Fibroblast of the aortic adventitia (primary cell): ENCODE results near the gene BTG2. TPM values are rescaled to one million over a fixed set of nuclear protein-coding genes. Genes with fewer than 3 reads are reported as not detected.

Source experiments
- DNase-seq: peaks from one replicate; pipeline ENCODE4 v3.0.0-alpha.2; 2010; ENCODE audit warnings: low read depth
- H3K4me3 ChIP-seq: 2 replicates; pipeline ENCODE4 v1.5.1; 2011; ENCODE audit warnings: low read depth, mild to moderate bottlenecking, control low read depth, low read length, moderate library complexity
- CTCF ChIP-seq: IDR thresholded peaks from 2 replicates; pipeline ENCODE4 v1.5.1; 2011; ENCODE audit warnings: mild to moderate bottlenecking, low read length, control low read depth, inconsistent platforms; ENCODE audit not compliant: insufficient read depth
- total RNA-seq: library from RNA; depleted of rRNA; stranded (reverse); fragments of >200 nt; gene quantifications from 2 replicates; pipeline ENCODE4 v1.2.3, GENCODE V29; 2012; ENCODE audit warnings: low replicate concordance

BTG2 gene
- total RNA-seq, 1 donor: 16.7 TPM

DNA sequence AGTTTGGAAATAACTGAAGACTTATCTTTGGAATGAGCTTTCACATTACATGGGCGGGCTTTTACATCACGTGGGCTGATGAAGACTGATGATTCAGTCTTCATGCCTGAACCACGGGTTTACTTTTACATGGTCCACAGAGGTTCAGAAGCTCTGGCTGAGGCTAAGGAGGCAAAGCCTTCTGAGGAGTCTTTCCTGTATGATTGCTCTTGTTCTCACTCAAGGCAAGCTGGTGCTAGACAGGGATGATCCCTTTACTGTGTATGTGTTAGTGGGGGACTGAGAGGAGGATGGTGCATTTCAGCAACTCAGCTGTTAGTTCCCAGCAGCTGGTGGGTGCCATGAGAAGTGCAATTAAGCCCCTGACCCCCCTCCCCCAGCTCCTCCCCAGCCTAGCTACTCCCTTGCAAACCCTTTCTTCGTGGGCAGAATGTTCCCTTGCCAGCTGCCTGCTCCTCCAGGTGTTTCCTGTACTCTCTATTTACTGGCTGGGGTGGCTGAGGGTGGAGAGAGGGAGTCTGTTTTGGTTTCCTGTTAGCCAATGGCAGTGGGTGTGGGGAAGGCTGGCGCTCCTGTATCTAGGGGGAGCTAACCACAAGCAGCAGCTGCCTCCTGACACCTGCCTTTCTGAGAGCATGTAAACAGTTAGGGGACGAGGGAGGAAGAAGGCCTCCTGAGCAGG lies 15.4 kb downstream of the BTG2 start:
- no peak for TF ChIP-seq CTCF
- DNase-seq: peak; percentile 71
- H3K4me3 ChIP-seq: no peak overlapping the region

GRCh38 chr1:203321273-203322052 lies 16.1 kb downstream of the BTG2 start:
- no peak for TF ChIP-seq CTCF
- no peak overlapping the region for H3K4me3 ChIP-seq

DNA sequence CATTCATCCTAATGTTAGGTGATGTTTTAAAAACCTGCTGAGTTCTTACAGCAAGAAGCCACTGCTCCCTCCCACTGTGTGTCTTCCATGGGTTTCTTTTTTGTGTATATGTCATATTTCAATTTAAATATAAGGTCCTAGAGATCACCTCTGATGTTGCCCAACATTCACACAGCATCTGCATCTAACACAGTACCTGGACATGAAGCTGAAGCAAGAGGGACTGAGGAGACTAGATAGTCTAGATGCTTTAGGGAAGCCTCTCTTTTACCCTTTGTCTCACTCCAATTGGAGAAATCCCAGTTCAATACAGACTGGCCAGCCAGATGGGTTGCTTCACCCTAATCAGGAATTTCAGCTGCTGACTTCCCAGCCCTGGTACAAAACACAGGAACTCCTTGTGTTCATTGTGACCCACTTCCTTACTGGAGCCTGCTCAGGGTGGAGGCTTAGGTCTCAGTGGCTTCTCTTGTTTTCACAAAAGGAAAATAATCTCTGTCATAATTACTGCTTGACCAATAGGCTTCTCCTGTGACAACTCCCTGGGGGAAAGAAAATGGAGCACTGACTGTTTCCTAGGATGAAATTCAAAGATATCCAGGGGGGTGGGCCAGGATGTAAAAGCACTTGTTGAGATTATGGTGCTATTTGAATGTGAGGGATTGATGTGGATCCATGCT lies 17.3 kb downstream of the BTG2 start:
- peak; percentile 67 for DNase-seq
- no peak for TF ChIP-seq CTCF
- no peak overlapping the region for H3K4me3 ChIP-seq

More at GRCh38 chr1:203321273-203322052, 16.1 kb downstream of the BTG2 start:
- no peak for DNase-seq

GRCh38 chr1:203323587-203323986 lies 18.3 kb downstream of the BTG2 start:
- H3K4me3 ChIP-seq: no peak overlapping the region
- no peak for DNase-seq
- TF ChIP-seq CTCF: no peak

DNA sequence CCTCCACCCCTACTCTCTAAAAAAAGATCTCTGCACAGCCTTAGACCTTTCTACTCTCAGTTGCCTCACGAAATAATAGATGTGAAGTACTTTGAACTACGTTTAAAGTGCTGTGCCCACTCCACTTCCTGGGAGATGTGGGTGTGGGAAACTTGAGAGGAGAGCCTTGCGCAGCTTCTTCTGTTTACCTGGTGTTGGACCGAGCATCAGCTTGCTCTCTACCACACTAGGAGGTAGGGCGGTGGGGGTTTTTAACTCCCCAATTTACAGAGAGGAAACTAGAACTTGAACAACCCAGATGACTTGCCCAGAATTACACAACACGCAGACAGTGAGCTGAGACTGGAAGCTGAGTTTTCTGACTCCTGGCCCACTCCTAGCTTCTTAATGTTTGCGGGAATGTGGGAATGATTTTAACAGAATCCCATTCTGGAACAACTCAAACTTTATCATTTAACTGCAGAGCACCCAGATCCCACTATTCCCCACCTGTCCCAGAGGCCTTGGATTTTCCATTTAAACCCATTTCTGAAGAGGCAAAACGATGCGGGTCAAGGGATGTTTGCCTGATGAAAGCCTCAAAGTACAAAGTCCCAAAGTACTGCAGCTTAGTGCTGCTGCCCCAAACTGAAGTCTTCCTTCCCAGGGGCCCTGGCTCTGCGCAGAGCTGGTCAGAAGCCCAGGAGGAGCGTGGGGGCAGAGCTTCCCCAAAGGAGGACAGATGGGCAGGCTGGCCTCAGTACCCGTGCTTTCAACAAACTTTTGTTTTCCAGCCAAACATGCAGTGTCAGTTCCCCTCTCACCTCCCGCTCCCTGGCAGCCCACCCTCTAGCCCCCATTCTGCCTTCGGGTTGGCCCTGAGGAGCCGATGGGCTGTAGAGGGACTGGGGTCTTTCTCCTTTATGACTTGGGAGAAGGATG lies 19.0 kb downstream of the BTG2 start:
- no peak for TF ChIP-seq CTCF
- DNase-seq: peak; percentile 56
- H3K4me3 ChIP-seq: no peak overlapping the region

- DNase-seq: peak; percentile 40
- H3K4me3 ChIP-seq: no peak overlapping the region
- no peak for TF ChIP-seq CTCF
Measured at GRCh38 chr1:203325026-203325417, 19.7 kb downstream of the BTG2 start.
